GM18499 (cell line): Measurements from ENCODE around the gene LACTB.
"Not testable (repeated sequence)": the region's sequence is repeated elsewhere in the genome, so short reads cannot be mapped to it uniquely, and the experiment has no call there.

Experiments
- ATAC-seq: cut with Tn5 transposase; IDR thresholded peaks from one replicate; pipeline ENCODE4 v1.9.1; 2021; ENCODE audit warnings: moderate number of reproducible peaks; ENCODE audit not compliant: insufficient read depth, unreplicated experiment

Gene LACTB

GRCh38 chr15:63089260-63090043, 32.2 kb upstream of the LACTB start:
- ATAC-seq: no peak

DNA sequence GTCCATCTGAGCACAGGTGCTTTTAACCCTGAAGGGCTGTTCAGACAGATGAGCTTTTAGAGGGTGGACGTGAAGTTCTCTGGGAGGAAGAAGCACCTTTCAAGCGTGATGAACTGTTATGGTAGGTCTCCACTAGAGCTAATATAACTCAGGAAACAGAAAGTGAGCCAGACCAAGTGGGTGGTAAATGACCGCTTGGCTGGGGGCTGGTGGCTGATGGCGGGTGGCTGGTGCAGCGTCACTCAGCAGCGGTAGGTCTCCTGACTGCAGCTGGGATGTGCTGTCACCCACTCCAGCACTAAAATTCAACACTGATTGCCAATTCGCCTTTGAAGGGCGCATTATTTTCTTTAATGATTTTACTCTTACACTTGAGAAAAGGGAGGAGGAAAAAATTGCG, 31.2 kb upstream of the LACTB start:
- ATAC-seq: no peak

DNA sequence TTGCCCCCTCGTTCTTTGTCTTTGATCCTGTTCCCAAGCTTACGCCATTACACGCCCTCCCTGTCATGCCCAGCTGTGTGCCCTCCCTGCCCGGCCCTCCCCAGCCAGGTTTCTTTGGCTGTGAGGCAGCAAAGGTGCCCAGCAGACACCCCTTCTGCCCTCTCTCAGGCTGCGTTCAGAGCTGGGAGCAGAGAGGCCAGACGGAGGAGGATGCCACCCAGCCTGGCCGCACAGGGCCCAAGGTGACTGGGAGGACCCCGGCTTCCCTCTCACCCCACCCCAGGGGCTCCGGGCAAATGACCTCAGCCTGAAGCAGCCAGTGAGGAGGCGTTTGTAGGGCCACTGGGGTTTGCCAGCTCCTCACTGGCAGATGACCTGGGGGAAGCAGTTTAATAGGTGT, 30.8 kb upstream of the LACTB start:
- ATAC-seq: no peak

- ATAC-seq: no peak
These were observed 29.8 kb upstream of the LACTB start for GRCh38 chr15:63091679-63092446.

- ATAC-seq: no peak
These were observed 28.0 kb upstream of the LACTB start for GRCh38 chr15:63093486-63094205.

DNA sequence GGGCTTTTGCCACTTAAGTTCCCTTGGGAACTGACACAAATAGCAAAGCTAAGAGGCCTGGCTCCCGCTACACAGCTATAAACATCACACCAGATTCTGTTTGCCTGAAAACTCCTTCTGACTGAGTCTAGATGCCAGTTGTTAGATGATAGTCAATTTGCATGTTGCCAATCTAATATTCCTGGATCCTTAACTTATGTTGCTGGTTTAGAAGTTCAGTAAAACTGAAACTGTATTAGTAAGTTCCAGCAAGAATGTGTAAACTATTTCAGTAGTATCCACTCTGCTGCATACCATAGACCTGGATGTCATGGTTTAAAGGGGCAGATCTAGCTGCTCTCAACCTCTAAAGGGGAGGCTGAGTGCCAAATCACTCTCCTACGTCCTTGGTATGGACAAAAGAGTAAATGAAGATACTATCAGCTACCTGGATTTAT, 27.1 kb upstream of the LACTB start:
- no peak for ATAC-seq

DNA sequence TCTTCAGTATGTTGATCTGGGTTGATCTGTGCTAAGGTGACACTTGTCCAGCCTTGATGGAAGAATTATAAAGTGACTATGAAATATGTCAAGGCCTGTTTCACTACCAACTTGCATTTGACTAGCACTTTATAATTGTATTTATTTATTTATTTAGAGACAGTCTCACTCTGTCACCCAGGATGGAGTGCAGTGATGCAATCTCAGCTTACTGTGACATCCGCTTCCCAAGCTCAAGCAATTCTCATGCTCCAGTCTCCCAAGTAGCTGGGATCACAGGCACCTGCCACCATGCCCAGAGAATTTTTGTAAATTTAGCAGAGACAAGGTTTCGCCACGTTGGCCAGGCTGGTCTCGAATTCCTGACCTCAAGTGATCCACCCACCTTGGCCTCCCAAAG, 25.5 kb upstream of the LACTB start:
- no peak for ATAC-seq

DNA sequence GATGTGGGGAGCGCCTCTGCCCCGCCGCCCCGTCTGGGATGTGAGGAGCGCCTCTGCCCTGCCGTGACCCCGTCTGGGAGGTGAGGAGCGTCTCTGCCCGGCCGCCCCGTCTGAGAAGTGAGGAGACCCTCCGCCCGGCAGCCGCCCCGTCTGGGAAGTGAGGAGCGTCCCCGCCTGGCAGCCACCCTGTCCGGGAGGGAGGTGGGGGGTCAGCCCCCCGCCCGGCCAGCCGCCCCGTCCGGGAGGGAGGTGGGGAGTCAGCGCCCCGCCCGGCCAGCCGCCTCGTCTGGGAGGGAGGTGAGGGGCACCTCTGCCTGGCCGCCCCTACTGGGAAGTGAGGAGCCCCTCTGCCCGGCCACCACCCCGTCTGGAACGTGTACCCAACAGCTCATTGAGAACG, 22.8 kb upstream of the LACTB start:
- ATAC-seq: not testable (repeated sequence)

- ATAC-seq: not testable (repeated sequence)
These were observed 22.1 kb upstream of the LACTB start for GRCh38 chr15:63099581-63099980.

- ATAC-seq: no peak
These were observed 18.2 kb upstream of the LACTB start for GRCh38 chr15:63103416-63103815.

DNA sequence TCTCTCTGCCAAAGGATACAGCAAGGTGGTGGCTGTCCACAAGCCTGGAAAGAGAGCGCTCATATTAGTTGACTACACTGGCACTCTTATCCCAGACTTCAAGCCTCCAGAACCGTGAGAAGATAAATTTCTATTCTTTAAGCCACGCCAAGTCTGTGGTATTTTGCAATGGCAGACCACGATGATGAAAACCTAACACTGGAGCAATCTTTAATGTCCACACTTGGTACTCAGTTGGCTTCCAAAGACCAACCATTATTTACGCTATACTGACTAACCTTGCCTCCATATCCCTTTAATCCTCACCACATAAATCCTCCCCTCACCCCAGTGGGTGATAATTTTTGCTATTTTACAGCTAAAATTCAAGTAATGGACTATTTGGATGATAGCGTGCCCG, 16.9 kb upstream of the LACTB start:
- ATAC-seq: no peak

DNA sequence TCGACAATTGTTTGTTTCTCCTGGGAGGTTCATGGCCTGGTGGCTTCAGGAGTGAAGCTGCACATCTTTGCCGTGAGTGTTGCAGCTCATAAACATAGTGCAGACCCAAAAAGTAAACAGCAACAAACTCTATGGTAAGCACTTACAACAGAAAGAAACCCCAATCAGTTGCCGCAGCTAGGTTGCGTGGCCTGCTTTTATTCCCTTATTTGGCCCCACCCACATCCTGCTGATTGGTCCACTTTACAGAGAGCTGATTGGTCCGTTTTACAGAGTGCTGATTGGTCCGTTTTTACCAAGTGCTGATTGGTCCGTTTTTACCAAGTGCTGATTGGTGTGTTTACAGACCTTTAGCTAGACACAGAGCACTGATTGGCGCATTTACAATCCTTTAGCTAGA, 16.3 kb upstream of the LACTB start:
- not testable (repeated sequence) for ATAC-seq

DNA sequence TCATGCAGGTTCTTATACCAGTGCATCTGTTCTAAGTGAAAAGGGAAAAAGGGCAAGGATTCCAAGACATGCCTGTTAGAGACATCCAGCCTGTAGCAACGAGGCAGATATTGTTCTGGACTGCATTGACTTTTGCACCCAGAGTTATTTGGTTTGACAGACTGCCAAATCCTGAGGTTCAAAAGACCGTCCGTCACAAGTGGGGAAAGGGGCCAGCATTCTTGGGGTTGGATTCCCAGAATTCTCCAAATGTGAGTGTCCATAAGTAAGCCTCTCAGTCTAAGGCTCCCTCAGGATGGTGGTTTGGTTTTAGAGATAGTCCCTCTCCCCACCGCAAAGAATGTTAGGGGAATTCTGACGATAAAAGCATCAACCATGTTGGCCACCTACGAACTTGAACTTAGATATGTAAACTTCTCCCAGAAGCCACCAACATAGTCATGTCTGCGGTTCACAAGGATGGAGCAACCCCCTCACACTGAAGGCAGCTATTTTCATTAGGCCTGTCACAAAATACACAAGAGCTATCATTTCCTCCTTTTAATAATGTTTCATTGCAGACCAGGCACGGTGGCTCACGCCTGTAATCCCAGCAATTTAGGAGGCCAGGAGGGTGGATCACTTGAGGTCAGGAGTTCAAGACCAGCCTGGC, 13.6 kb upstream of the LACTB start:
- no peak for ATAC-seq

DNA sequence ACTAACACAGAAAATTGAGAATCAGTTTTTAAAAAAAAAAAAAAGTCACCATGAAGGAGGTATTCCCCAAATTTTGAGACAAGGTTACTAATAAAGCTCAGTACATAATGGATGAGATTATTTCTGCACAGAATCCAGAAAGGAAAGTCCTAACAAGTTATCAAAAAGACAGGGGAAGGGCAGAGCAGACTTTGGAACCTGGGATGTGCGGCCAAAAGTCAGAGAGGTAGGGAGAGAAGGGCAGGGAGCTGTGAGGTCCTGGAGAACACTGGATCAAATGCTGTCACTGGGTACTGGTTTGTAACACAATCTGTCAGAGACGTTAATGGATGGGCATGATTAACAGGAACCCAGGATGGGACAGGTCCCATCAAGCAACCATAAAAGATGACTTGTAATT, 12.2 kb upstream of the LACTB start:
- ATAC-seq: no peak

GRCh38 chr15:63109920-63110319, 11.7 kb upstream of the LACTB start:
- ATAC-seq: no peak

DNA sequence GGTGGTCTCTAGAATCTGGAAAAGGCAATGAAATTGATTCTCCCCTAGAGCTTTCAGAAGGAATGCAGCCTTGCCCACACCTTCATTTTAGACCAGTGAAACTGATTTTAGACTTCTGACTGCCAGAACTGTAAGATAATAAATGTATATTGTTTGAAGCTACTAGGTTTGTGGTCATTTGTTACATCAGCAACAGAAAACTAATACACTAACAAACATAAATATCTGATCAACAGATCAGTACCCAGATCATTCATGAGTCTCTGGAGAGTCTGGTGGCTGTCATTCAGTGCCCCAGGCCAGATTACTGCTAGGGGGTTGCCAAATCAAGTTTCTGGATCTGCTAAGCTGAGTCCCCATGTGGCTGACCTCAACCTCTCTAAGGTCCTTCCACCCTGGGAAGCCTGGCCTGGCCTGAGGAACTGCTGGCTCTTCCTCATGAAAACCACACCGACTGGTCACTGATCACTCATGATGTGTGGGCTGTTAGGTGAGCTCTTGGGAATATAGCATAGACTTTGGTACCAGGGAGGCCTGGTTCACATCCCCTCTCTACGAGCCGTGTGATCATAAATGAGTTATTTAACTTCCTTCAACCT, 11.1 kb upstream of the LACTB start:
- no peak for ATAC-seq

DNA sequence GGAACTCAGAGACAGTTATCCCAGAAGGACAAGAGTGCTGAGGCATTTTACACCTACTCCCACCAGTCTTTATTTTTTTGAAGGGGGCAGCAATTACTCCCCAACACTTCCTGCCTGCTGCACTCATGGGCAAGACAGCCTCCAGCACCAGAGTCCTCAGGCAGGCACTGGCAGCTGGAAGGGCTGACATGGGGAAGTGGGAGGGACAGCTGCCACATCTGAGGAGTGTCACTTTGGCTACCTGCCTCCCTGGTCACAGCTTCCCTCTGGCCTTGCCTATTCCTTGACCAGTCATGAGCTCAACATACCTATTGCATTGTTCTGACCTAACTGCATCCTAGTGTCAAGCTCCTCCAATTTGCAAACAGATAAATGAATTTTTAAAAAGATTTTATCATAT, 10.2 kb upstream of the LACTB start:
- no peak for ATAC-seq

DNA sequence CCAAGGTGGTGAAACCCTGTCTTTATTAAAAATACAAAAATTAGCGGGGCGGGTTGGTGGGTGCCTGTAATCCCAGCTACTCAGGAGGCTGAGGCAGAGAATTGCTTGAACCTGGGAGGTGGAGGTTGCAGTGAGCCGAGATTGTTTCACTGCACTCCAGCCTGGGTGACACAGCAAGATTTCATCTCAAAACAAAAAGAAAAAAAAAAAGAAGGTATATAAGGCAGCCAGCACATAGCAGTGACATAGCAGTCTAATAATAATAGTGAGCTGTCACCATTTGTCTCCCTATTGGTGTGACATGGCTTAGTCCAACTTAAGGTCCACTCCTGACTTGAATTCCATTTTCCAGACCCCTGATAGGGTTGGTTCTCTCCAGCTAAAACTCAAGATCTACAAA, 8.8 kb upstream of the LACTB start:
- no peak for ATAC-seq

- no peak for ATAC-seq
These were observed 7.2 kb upstream of the LACTB start for GRCh38 chr15:63114465-63114864.

DNA sequence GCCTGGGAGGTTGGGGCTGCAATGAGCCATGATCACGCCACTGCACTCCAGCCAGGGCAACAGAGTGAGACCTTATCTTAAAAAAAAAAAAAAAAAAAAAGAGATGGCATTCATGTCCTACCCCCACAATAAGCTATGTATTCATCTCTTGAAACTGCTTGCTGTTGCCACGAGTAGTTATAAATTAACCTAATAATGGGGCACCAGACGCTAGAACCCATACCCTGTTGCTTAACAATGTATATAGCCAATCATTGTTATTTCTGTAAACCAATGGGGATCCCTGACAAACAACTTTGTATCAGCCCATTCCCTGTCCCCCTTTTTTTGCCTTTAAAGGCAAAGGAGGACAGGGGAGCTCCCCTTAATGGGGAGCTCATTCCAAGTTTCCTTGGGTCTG, 2.8 kb upstream of the LACTB start:
- no peak for ATAC-seq
